Kasumi-1 (cell line): ENCODE measurements around the gene BAZ2B.

Experiments
- DNase-seq, 2 experiments: peaks; one replicate each; lab custom pipeline; 2025; lab: John Stamatoyannopoulos, UW

BAZ2B gene

DNA sequence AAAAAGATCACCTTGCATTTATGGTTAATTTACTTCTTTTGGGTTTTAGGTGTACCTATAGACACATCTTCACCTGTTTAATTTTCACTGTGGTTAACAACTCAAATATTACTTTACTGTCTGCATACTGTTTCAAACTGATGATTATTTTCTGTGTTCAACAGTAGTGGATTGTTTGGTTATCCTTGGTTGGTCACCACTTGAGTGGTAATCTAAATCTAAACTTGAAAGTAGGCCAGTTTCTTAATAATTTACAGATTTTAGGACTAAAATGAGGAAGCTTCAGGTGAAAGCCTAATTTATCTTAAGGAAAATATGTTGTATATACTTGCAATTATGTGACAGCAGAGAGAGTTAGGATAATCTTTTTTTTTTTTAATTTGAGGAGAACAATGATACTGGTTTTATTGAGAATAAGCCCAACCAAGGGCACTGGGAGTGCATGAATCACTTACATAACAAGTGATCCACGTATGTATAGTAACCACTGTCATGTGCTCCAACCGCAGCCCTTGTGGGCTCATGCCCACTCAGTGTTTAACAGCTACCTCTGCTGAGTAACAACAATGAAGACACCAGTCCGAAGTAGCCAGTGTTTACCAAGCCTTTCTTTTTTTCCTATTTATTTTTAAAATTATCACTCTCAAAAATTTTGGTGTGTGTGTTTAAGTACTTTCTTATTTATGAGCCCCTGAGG, 298.8 kb downstream of the BAZ2B start:
- no peak for DNase-seq

DNA sequence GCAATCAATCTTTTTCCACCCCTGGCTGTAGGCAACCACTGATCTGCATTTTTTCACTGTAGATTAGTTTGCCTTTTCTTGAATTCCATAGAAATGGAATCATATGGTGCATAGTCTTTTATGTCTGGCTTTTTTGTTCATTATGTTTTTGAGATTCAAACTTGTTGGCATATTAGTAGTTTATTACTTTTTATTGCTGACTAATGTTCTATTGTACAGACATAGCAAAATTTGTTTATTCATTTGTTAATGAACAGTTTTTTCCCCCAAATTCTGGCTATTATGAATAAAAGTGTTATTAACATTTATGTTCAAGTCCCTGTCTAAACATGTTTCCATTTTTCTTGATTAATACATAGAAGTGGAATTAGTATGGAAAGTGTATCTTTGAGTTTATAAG, 308.4 kb downstream of the BAZ2B start:
- no peak for DNase-seq

DNA sequence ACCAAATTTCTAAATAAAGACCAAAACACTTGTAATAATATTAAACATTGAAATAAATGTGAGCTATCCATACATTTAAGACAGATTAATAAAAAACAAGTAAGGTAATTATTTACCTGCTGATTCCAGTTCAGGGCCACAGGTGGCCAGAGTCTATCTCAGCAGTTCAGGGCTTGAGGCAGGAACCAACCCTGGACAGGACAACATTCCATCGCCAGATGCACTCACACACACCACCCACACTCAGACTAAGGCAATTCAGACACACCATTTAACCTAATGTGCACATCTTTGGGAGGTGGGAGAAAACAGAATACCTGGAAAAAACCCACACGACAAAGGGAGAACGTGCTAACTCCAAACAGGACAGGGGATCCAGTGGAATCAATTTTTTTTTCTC, 315.8 kb downstream of the BAZ2B start:
- no peak for DNase-seq

DNA sequence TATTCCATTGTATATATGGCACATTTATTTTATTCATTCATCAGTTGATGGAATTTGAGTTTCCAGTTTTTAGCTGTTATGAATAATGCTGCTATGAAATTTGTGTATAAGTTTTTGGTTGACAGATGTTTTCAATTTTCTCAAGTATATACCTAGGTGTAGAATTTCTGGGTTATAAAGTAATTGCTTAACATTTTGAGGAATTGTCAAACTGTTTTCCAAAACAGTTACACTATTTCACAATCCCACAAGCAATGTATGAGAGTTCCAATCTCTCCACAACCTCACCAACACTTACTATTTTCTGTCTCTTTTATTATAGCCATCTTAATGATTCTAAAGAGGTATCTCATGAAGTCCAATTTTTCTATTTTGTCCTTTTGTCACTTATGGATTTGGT, 317.4 kb downstream of the BAZ2B start:
- DNase-seq, result no peak

DNA sequence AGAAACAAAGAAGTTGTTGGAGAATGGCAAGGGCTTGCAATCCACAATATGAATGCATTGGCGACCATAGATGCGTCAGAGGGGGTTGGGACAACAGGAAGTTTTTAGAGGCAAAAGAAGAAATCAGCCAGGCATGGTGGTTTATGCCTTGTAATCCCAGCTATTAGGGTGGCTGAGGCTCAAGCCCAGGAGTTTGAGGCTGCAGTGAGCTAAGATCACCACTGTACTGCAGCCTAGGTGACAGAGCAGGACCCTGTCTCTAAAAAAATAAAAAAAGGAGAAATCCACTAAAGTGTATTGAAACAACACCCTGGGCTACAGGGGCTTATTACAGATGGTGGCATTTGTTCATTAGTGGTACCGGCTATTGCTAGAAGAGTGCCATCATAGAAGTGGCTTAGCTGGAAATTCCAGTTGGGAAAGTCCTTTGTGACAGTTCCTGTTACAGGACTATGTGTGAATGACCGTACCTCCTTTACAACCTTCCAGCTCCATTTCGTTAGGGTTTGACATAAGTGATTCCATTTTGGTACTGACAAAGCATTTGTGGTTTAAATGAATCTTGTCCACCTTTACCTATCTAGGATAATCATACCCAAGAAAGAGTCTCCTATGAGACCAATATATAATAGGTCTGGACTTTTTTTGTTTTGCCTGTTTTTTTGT, 319.2 kb downstream of the BAZ2B start:
- no peak for DNase-seq

DNA sequence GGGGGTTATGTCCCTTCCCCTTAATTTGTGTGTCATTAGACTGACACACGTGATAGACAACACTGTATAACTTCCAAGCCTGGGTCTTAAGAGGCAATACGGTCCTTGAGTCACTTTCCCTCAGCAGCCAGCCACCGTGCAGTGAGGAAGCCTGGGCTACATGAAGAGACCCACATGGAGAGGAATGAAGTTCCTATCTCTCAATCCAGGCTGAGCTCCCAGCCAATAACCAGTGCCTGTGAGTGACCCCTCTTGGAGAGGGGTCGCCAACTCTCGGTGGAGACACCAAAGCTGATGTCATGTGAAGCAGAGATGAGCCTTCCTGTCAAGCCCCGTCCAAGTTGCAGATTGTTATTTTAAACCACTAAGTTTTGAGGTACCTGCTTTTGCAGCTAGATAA, 324.2 kb downstream of the BAZ2B start:
- no peak for DNase-seq

DNA sequence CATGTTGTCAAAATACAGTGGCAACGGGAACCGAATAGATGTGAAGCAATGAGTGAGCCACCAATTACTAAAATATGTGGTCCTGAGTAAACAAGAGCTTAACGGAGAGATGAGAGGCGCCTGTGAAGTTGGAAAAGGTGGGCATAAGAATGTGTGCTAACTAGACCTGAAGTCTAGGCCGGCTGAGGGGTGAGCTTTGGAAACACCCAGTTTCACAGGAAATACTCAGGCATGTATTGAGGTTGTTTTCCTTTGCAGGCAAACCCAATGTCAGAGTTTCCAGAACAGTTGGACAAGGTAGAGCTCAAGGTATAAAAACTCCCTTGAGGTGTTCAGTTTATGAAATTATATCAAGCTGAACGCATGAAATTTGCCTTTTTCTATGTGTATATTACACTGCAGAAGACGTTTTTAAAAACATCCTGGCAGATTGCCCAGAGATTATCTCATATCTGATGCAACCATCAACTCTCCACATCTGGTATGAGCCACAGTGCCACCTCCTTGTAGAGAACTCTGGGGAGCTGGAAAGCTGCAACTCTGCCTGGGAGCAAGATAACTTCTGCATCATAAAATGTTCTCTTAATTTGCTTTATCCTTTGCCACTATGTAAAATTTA, 325.9 kb downstream of the BAZ2B start:
- DNase-seq, result peak; percentile 93 to 96

DNA sequence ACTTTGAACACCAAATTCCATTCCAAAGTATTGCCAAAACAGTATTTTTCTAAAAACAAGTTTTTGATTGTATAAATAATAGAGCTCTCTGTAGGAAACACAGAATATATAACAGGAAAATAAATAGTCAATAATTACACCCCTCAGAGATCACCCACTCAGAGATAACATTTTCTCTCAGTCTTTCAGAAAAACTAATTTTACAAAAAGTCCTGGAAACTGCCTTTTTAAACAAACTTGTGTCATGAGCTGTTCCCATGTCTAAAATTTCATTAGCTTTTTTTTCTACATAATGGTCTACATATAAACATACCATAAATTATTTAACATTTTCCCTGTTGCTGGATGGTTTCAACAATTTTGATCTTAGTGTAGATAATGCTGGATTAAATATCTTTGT, 328.6 kb downstream of the BAZ2B start:
- DNase-seq, result no peak

DNA sequence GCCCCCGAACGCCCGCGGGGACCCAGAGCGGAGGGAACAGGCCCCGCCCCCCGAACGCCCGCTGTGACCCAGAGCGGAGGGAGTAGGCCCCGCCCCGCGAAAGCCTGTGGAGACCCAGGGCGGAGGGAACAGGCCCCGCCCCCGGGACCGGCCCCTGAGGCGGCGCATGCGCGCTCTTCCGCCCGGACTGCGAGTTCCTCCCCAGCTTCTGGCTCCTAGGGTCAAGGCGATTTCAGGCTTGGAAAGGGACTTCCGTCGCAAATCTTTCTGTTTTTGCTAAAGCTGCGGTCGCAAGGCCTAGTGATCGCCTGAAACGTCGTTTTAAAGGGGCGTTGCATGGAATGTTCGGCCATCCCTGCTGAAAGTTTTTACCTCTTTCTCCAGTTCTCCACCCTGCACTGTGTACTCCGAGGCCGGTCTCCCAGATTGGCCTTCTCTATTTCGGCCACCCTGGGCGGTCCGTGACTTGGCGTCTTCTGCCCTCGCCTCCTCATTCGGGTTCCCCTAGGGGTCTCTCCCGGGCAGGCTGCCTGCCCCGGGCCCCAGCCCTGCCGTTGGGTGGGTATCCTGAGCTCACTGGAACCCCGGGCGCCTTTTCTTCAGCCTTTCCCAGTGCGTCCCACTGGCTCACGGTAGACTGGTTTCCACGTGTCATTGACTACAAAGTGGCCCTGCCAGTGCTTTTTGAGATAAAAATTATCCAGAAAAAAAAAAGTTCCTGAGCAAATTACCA, 329.5 kb downstream of the BAZ2B start:
- DNase-seq, result peak; percentile 96 to 97

DNA sequence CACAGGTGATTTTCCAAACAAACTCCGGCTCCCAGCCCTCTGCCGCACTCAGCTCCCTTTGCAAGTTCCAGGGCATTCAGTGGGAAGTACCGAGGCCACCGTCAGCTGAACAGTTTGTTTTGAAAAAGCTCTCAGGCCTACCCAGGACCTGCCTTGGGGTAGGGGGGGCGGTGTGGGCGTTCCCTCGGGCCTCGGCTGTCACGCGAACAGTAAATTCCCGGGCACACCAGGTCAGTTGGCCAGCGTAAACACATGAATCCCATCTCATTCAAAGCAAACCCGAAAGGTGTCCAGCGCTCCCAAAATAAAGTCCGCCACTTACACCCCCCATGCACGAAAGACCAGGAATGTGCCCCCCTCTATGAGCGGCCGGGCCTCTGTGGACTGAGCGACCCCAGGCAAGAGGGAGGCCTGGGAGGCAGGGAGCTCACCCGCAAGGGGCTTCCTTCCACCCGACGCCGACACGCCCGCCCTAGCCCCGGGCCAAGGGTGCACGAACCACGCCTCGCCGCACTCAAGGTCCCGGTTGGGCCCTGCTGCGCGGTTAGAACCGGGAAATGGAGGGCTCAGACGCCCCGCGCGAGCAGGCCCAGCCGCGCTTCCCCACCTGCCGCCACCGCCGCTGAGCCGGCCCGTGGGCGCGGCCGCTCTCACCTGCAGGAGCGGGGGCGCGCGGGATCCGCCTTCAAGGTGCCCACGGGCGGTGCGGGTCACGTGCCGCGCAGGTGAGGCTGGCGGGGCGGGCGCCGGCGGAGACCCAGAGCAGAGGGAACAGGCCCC, 330.2 kb downstream of the BAZ2B start, which contains the start of gene WDSUB1:
WDSUB1 (minus strand) TSS at position 775 of the 780 bp plus-strand sequence. CDS start 3,634 bp downstream, outside the sequence.
- DNase-seq, result peak; percentile 45 to 58

DNA sequence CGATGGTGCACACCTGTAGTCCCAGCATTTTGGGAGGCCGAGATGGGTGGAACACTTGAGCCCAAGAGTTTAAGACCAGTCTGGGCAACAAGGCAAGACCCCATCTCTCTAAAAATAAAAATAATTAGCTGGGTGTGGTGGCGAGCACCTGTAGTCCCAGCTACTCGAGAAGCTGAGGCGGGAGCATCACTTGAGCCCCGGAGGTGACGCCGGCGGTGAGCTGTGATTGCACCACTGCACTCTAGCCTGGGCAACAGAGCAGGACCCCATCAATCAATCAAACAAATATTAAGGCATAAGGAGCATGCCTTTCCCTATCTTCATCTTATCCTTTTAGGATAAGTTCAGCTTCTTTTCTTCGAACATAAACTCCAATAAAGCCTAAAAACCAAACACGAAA, 330.9 kb downstream of the BAZ2B start:
- peak in 1 of 2 experiments; percentile 51 for DNase-seq

DNA sequence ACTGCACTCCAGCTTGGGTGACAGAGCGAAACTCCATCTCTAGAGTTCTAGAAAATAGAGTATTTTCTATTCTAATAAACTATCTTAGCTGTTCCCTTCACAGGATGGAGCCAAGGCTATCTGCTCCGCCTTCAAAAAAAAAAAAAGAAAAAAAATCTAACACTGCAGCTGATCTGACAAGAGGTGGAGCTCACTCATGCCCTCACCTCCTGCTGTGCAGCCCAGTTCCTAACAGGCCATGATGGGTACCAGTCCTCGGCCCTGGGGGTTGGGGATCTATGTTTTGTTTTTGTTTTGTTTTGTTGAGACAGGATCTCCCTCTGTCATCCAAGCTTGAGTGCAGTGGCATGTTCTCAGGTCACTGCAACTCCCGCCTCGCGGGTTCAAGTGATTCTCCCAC, 332.8 kb downstream of the BAZ2B start:
- DNase-seq, result no peak

DNA sequence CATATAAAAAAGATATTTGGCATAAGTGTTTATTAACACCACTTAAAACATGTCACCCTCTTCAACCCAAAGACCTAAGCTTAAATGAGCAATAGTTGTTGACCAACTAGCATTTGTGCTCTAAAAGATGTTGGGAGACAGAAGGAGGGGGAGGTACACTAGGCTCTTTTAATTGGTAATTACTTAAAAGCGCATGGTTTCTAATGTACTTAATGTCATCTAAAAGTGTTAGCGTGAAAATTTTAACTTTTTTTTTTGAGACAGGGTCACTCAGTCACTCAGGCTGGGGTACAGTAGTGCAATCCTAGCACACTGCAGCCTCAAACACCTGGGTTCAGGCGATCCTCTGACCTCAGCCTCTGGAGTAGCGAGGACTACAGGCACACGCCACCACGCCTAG, 335.3 kb downstream of the BAZ2B start:
- no peak for DNase-seq

DNA sequence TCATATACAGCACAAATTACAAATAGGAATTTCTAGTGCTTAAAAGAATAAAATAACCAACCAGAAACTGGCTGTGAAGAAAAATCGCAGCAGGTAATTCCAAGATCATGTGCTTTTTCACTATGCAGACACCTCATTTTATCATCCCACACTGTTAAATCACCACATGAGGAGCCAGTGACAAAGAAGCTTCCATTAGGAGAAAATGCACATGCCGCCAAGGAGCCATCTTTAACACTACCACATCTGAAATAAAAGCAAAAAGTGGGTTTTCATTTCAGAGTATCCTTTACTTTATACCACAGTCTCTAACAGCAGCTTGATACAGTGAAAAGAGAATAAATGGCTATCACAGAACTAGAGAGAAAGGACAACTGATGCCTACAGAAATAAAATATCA, 336.6 kb downstream of the BAZ2B start:
- no peak for DNase-seq

DNA sequence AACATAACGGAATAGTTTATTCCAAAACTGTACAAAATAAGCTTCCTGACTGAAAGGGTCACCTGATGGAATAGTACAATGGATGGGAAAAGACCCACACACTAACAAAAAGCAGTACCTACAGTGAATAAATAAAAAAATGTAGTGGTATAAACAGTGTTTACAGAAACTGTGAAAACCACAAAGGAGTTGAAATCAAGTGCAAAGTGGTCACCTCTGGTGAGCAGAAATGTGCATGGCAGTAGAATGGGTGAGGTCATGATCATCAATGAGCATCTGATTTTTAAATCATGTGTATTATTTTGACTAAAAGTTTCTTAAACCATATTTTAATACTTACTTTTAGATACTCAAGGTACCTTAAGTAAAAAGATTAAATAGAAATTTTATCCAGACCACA, 341.2 kb downstream of the BAZ2B start:
- no peak for DNase-seq

DNA sequence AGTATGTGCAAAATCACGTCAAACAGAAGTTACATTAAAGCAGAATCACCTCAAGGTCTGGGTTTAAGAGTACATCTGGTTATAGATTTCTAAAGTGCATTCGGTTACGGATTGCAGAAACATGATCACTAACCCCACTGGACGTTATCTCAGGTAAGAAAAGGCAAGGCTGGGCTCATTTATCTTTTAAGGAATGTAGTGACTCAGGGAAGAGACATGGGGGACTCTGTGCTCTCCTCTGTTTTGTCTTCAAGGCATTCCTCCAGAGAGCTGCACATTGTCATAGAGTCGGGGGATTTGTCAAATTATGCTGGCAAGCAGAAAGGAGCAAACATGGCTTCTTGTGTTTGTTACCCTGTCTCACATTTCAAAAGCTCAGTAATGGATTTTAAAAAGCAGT, 344.2 kb downstream of the BAZ2B start:
- DNase-seq, result no peak

DNA sequence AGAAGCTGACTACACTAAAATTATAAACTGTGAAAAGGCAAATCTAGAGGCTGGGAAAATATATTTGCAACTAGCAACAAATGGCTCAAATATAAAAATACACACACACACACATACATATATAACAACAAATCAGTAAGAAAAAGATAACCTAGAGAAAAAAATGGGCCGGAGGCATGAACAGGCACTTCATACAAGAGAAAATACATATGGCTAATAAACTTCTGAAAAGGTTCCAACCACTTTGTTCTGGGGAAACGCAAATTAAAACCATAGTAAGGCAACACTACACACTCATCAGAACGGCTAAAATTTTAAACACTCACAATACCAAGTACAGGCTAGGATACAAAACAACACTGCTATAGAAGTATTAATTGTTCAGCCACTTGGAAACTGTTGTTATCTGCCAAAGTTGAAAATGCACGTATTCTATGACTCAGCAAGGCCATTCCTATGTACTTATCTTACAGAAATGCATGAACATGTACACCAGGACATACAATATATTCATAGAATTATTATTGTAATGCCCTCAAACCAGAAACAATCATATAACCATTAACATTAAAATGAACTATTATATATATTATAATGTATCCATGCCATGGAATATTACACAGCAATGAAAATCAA, 345.5 kb downstream of the BAZ2B start:
- no peak for DNase-seq
